ENCODE results near the gene OR2T4. TPM values are rescaled to one million over a fixed set of nuclear protein-coding genes. Genes with fewer than 3 reads are reported as not detected.

Gene OR2T4
- total RNA-seq, 1 donor from 2014 or later = not detected

DNA sequence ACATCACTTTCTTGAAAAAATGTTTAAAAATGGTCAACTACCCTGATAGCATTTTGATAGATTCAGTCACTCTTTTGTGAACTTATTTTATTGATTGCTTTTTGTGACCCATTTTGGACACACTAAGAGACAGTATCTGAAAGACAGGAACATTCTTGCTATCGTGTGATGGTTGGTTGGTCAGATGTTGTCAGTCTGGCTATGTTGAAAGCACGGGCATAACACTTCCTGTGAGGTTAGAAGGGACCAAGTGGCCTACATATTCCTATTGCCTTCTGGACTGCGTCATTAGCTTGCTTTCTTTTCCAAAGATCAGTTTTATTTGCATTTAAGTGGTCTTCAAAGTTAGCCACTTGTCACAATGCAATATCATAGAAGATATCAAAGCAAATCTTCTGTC lies 15.5 kb downstream of the OR2T4 start:
- DNase-seq (ENCODE audit: low spot score, unreplicated experiment) = no peak
- Mint-ChIP-seq H3K27me3 (no peaks in the 10 kb centered on the region), H3K36me3 (ENCODE audit: insufficient read depth) (peaks cover 2% of the 10 kb centered on the region), H3K4me3 (ENCODE audit: low read depth) (no peak overlapping the region), H3K9me3 (ENCODE audit: low read depth) (peaks cover 64% of the 10 kb centered on the region), H3K4me1 (ENCODE audit: low read depth) (no peaks in the 10 kb centered on the region), H3K27ac (no peak overlapping the region)
- TF ChIP-seq, protein P1, sequence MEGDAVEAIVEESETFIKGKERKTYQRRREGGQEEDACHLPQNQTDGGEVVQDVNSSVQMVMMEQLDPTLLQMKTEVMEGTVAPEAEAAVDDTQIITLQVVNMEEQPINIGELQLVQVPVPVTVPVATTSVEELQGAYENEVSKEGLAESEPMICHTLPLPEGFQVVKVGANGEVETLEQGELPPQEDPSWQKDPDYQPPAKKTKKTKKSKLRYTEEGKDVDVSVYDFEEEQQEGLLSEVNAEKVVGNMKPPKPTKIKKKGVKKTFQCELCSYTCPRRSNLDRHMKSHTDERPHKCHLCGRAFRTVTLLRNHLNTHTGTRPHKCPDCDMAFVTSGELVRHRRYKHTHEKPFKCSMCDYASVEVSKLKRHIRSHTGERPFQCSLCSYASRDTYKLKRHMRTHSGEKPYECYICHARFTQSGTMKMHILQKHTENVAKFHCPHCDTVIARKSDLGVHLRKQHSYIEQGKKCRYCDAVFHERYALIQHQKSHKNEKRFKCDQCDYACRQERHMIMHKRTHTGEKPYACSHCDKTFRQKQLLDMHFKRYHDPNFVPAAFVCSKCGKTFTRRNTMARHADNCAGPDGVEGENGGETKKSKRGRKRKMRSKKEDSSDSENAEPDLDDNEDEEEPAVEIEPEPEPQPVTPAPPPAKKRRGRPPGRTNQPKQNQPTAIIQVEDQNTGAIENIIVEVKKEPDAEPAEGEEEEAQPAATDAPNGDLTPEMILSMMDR (IDR thresholded peaks at IDR 0.05; ENCODE audit: unreplicated experiment) = no peak

DNA sequence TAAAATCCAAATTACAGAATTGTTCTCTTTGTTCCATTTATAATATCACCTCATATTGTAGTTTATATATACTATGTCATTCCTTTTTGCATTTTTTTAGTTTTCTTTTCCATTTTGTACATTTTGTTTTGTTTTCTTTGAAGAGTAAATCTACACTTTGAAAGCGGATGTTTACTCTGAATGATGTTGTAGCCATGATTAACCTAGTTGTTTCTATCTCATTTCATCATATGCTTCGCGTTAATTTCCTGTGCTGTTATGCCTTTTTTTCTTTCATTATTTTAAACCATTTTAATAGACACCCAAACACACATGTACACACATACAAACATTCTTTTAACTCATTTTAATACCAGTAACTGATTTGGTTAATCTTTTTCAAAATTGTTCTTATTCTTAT lies 19.4 kb downstream of the OR2T4 start:
- Mint-ChIP-seq H3K36me3 (ENCODE audit: insufficient read depth) (peaks cover 2% of the 10 kb centered on the region), H3K27ac (no peak overlapping the region), H3K4me3 (ENCODE audit: low read depth) (no peak overlapping the region), H3K27me3 (no peaks in the 10 kb centered on the region), H3K9me3 (ENCODE audit: low read depth) (peaks cover 42% of the 10 kb centered on the region), H3K4me1 (ENCODE audit: low read depth) (no peaks in the 10 kb centered on the region)
- DNase-seq (ENCODE audit: low spot score, unreplicated experiment) = no peak
- TF ChIP-seq, protein P1 (IDR thresholded peaks at IDR 0.05; ENCODE audit: unreplicated experiment) = no peak

DNA sequence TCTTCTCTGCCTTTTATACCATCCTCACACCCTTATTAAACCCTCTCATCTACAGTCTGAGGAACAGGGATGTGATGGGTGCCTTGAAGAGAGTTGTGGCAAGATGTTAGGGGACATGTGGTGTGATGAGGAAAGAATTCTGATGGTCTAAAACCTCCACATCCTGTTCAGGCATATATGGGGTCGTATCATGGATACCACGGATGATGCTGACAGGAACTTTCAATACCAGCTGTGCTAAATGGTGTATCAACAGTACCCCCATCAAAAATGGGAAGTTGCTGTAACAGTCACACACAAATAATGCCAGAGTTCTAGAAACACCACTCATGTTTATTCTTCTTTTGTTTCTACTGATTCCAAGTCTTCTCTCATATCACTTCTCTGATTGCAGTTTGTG lies 27.0 kb downstream of the OR2T4 start:
- Mint-ChIP-seq H3K4me1 (ENCODE audit: low read depth) (no peaks in the 10 kb centered on the region), H3K4me3 (ENCODE audit: low read depth) (no peak overlapping the region), H3K36me3 (ENCODE audit: insufficient read depth) (no peaks in the 10 kb centered on the region), H3K9me3 (ENCODE audit: low read depth) (peaks cover 51% of the 10 kb centered on the region), H3K27ac (no peak overlapping the region), H3K27me3 (no peaks in the 10 kb centered on the region)
- no peak for DNase-seq (ENCODE audit: low spot score, unreplicated experiment)
- TF ChIP-seq, protein P1 (IDR thresholded peaks at IDR 0.05; ENCODE audit: unreplicated experiment) = no peak

DNA sequence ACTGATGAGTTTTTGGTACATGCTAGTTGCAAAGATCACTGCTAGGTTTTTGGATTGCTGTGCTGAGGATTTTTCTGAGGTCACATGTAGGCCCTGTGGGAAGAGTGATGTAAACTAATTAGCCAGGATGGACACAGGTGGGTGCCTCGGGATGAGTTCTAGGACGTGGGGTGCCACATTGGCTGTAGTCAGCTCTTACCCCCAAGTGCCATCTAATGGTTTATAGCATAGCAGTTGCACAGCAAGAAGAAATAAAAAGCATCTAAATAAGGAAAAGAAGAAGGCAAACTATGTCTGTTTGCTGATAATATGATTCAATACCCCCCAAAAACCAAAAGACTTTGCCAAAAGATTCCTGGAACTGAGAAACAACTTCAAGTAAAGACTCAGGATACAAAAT lies 31.6 kb downstream of the OR2T4 start:
- Mint-ChIP-seq H3K27ac (no peak overlapping the region), H3K4me3 (ENCODE audit: low read depth) (no peak overlapping the region), H3K9me3 (ENCODE audit: low read depth) (peaks cover 65% of the 10 kb centered on the region), H3K27me3 (no peaks in the 10 kb centered on the region), H3K4me1 (ENCODE audit: low read depth) (no peaks in the 10 kb centered on the region), H3K36me3 (ENCODE audit: insufficient read depth) (peaks cover 3% of the 10 kb centered on the region)
- TF ChIP-seq, protein P1 (IDR thresholded peaks at IDR 0.05; ENCODE audit: unreplicated experiment) = no peak
- no peak for DNase-seq (ENCODE audit: low spot score, unreplicated experiment)

DNA sequence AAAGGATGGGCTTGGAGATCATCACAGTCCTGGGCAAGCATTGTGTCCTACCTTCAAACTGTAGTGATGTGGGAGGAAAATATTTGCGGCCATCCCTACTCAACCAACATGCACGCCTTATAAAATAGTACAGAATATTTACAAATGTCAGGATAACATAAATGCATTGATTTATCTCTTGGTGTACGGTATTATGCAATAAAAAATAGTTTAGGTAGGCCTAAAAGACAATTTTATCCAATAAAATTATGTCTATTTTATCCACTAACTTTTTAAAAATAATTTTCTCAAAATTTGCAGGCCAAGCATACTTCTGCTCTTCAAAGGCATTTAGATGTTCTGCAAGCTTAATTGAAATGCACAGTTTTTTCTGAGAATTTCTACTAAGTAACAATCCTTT lies 41.3 kb downstream of the OR2T4 start, which contains the start of gene OR2T1:
Gene OR2T1 (plus strand): TSS at position 301 of the 400 bp plus-strand sequence. CDS start 3,100 bp downstream, outside the sequence.
- TF ChIP-seq, protein P1 (IDR thresholded peaks at IDR 0.05; ENCODE audit: unreplicated experiment) = no peak
- H3K36me3 Mint-ChIP-seq (ENCODE audit: insufficient read depth) = peaks cover 5% of the 10 kb centered on the region
- H3K4me3 Mint-ChIP-seq (ENCODE audit: low read depth) = no peak within 1 kb of the TSS
- H3K27me3 Mint-ChIP-seq = no peaks in the 10 kb centered on the region
- DNase-seq (ENCODE audit: low spot score, unreplicated experiment) = no peak
- no peaks in the 10 kb centered on the region for H3K4me1 Mint-ChIP-seq (ENCODE audit: low read depth)
- peaks cover 44% of the 10 kb centered on the region for H3K9me3 Mint-ChIP-seq (ENCODE audit: low read depth)
- no peak within 1 kb of the TSS for H3K27ac Mint-ChIP-seq
